Measurements from ENCODE around the gene CHRDL2.
"Not testable (repeated sequence)": the region's sequence is repeated elsewhere in the genome, so short reads cannot be mapped to it uniquely, and the experiment has no call there.

The CHRDL2 gene

GRCh38 chr11:74669211-74670160 is 61.7 kb downstream of the CHRDL2 start:
- no peak for DNase-seq

DNA sequence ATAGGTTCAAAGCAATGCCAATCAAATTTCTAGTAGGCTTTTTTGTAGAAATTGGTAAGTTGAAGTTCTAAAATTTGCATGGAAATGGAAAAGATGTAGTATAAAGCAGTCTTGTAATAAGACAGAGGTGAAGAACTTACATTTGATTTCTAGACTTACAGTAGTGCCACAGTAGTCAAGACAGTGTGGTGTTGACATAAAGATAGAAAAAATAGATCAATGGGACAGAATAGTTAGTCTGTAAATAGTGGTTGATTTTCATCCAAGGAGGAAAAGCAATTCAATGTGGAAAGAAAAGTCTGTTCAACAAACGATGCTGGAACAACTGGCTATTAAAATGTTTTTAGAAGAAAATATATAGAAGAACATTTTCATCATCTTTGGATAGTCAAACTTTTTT is 67.9 kb downstream of the CHRDL2 start:
- no peak for DNase-seq

- no peak for DNase-seq
Measured at GRCh38 chr11:74662487-74663103, 68.6 kb downstream of the CHRDL2 start.

DNA sequence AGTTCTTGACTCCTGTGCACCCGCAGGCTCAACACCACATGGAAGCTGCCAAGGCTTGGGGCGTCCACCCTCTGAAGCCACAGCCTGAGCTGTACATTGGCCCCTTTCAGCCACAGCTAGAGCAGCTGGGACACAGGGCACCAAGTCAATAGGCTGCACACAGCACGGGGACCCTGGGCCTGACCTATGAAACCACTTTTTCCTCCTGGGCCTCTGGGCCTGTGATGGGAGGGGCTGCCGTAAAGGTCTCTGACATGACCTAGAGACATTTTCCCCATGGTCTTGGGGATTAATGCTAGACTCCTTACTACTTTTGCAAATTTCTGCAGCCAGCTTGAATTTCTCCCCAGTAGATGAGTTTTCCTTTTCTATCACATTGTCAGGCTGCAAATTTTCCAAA is 72.1 kb downstream of the CHRDL2 start:
- not testable (repeated sequence) for DNase-seq

DNA sequence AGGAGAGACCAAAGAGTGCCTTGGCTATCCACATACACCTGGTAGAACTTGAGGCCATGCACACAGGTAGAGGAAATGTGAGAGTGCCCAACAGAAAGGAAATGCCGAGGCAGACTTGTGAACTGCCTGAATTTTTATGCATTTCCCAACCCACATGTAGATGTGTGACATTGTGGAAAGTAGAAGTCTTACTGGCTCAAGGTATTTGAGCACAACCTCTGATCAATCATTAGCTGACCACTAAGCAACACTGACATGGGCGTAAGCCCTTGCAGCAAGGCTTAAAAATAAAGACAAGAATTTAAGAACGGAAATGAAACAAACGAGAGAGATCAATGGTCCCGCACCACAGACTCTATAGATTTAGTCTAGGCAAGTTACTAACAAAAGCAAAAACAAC is 76.2 kb downstream of the CHRDL2 start:
- no peak for DNase-seq

GRCh38 chr11:74650498-74650897 is 80.7 kb downstream of the CHRDL2 start:
- DNase-seq = no peak

GRCh38 chr11:74648894-74649293 is 82.3 kb downstream of the CHRDL2 start:
- DNase-seq = no peak

DNA sequence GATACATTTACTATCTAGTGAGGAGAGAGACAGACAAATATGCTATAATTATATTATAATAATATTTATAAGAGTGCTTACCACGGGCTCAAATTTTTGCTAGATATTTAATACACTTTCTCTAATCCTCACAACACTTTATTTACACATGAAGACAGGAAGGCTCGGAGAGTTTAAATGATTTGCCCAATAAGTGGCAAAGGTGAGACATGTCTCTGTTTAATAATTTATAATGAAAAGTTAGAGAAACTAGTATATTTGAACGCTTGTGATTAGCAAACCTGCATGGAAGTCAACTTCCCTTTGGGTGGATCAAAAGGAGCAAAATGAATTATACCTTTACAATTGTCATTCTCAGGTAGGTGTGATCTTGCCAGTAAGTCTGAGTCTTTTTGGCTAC is 83.4 kb downstream of the CHRDL2 start:
- DNase-seq = no peak

DNA sequence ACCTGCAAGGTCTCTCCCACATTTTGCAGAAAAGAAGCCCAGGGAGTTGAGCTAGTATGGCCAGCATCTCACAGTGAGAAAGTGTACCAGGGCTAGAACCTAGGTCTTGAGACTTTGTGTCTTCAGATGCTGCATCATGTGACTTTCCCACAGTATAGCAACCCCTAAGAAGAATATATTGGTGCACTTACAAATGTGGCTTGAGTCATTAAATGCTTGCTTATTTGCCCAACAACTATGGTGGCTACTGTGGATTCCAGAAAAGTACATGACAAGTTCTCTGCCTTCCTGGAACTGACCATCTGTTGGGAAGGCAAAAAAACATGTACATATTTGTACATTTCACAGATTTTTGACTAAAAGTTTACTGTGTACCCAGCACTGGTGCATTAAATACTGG is 83.8 kb downstream of the CHRDL2 start:
- no peak for DNase-seq

- DNase-seq = no peak
Measured at GRCh38 chr11:74646954-74647353, 84.3 kb downstream of the CHRDL2 start.

Measured in CD4-positive, alpha-beta T cell treated with Interleukin-4 for 1 hour (primary cell).